ENCODE data around the gene DR1.

Gene DR1

GRCh38 chr1:93408203-93408602 lies 62.5 kb downstream of the DR1 start:
- TF ChIP-seq CTCF (IDR thresholded peaks at IDR 0.05; ENCODE audit: control insufficient read depth, insufficient read depth, low read depth, low read length, missing control alignments), result no peak
- no peak overlapping the region for H3K4me3 ChIP-seq (ENCODE audit: control insufficient read depth, low read depth, low read length)
- no peak for DNase-seq (ENCODE audit: low read depth)

- no peak for TF ChIP-seq CTCF (IDR thresholded peaks at IDR 0.05; ENCODE audit: control insufficient read depth, insufficient read depth, low read depth, low read length, missing control alignments)
- no peak for DNase-seq (ENCODE audit: low read depth)
- H3K4me3 ChIP-seq (ENCODE audit: control insufficient read depth, low read depth, low read length), result no peak overlapping the region
Observed at GRCh38 chr1:93411000-93411399, 65.3 kb downstream of the DR1 start.

GRCh38 chr1:93414749-93415148 lies 69.0 kb downstream of the DR1 start:
- DNase-seq (ENCODE audit: low read depth), result no peak
- no peak for TF ChIP-seq CTCF (IDR thresholded peaks at IDR 0.05; ENCODE audit: control insufficient read depth, insufficient read depth, low read depth, low read length, missing control alignments)
- H3K4me3 ChIP-seq (ENCODE audit: control insufficient read depth, low read depth, low read length), result no peak overlapping the region

GRCh38 chr1:93415296-93415695 lies 69.6 kb downstream of the DR1 start:
- no peak overlapping the region for H3K4me3 ChIP-seq (ENCODE audit: control insufficient read depth, low read depth, low read length)
- DNase-seq (ENCODE audit: low read depth), result no peak
- no peak for TF ChIP-seq CTCF (IDR thresholded peaks at IDR 0.05; ENCODE audit: control insufficient read depth, insufficient read depth, low read depth, low read length, missing control alignments)

GRCh38 chr1:93416183-93416582 lies 70.5 kb downstream of the DR1 start:
- no peak overlapping the region for H3K4me3 ChIP-seq (ENCODE audit: control insufficient read depth, low read depth, low read length)
- TF ChIP-seq CTCF (IDR thresholded peaks at IDR 0.05; ENCODE audit: control insufficient read depth, insufficient read depth, low read depth, low read length, missing control alignments), result no peak
- DNase-seq (ENCODE audit: low read depth), result no peak

Measured in AG09309 (cell line).